GM19467 (cell line): Measurements from ENCODE around the gene KCNE1.
"Not testable (repeated sequence)": the region's sequence is repeated elsewhere in the genome, so short reads cannot be mapped to it uniquely, and the experiment has no call there.

Experiments used
- ATAC-seq: cut with Tn5 transposase; IDR thresholded peaks from one replicate; pipeline ENCODE4 v1.9.1; 2021; ENCODE audit warnings: mild to moderate bottlenecking, moderate library complexity; ENCODE audit not compliant: unreplicated experiment

The KCNE1 gene

DNA sequence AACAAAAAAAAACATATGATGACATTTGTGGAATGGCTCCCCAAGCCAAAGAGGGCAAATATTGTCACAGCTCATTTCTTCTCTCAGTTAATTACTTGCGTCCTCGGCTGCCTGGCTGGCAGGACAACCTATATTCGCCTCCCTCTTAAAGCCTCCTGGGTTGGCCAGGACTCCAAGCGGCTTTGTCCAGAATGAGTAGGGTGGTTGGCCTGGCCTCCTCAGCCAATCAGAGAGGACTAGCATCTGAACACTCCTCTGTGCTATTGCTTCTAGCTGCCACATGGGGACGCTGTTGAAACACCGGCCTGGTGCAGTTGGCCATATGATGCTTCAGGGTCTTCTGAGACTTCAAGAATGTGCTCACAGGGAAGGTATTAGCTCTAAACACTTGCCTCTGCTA lies 83.6 kb downstream of the KCNE1 start:
- not testable (repeated sequence) for ATAC-seq

DNA sequence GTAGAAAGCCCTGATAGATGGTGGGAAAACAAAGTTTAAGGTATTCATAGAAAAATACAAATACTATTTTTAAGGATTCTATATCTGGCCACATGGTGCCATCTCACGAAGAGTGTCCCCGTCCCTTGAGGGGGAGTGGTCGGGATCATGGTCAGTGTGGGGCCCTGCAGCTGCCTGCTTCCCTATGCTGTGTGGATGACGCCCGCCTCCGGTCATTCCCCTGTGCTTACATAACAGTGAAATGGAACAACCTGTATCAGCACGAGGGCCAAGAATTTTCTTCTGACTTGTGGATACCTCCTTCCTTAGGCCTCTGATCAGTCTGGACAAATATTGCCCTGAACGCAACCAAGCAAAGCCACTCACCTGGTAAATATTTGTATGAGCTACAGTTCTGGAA lies 84.7 kb downstream of the KCNE1 start:
- not testable (repeated sequence) for ATAC-seq

DNA sequence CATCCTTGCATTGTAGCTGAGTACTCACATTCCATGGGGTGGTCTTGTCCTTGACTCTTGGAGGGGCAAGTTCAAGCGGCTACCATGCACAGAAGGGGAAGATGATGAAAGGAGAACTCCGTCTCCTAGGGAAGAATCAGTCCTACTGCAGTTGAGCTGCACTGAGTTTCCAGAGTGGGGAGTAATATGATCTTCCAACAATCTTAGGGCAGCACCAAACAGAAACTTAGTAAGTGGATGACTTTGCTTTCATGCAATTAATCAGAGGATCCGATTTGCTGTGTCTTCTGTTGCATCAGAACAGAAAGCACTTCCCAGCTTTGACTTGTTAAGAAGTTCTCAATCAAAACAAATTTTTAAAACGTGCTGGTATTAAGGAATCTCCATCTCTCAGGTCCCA lies 88.2 kb downstream of the KCNE1 start, which contains the start of gene SMIM34:
TSS of gene SMIM34 (minus strand) at position 147 of the 400 bp plus-strand sequence. CDS start at position 35, 112 bp downstream.
- not testable (repeated sequence) for ATAC-seq

DNA sequence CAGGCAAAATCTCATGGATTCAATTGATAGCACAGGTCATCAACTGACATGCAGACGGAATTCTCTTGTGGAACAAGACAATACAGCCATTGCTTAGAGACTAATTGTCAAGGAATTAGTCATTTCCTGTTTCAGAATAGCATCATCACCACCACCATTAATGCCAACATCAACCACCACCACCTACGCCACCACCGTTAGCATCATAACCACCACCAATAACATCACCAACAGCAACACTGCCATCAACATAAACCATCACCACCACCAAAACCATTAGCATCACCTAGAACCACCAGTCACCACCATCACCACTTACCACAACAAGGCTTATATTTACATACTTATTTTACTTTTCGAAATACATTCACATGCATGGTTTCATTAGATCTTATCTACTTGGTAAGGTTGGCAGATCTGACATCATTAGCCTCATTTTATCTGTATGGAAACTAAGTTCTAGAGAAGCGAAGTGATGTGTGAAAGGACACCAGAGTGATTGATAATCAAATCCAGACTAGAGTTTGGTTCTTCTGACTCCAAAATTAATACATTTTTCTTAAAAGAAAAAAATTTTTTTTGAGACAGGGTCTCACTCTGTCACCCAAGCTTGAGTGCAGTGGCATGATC lies 94.4 kb downstream of the KCNE1 start:
- not testable (repeated sequence) for ATAC-seq

DNA sequence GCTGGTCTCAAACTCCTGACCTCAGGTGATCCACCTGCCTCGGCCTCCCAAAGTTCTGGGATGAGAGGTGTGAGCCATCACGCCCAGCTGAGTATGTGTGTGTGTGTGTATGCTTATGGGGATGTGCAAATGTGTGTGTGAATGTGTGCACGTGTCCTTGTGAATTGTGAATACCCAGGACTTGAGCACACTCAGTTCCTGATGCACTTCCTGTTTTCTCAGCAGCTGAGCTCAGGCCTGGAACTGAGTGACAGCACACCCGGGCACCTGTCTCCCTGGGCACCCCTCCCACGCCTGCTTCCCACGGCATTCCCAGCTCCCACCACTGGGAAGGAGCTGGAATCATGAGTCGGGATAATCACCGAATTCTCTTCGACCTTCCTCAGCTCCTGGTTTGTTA lies 104.7 kb downstream of the KCNE1 start:
- not testable (repeated sequence) for ATAC-seq

DNA sequence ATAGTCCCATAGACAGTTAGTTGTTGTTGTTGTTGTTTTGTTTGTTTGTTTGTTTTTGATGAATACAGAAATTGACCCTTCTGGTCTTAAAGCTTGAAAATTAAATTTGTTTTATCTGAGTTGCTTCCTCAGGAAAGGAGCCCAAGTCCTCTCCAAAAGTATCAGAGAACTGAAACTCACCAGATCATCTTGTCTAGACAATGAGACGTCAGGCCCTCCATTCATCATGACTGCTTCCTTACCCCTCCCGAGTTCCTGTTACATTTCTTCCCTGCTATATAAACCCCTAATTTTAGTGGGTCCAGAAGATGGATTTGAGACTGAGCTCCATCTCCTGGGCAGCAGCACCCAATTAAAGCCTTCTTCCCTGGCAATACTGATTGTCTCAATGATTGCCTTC lies 105.3 kb downstream of the KCNE1 start:
- ATAC-seq: not testable (repeated sequence)

DNA sequence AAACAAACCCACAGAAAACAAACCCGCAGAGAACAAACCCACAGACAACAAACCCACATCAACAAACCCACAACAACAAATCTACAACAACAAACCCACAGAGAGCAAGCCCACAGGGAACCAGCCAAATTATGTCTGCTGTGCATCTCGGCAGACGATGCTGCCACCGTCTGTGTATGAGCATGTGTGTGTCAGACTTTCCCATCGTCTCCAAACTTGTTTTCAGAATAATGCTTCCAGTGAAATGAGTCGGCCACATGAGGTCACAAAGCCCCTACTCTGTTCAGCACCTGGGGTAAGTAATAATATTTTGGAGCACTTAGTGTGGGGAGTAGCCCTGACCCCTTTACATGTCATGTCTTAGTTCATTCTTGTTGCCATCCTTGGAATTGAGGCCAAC lies 105.9 kb downstream of the KCNE1 start:
- not testable (repeated sequence) for ATAC-seq

DNA sequence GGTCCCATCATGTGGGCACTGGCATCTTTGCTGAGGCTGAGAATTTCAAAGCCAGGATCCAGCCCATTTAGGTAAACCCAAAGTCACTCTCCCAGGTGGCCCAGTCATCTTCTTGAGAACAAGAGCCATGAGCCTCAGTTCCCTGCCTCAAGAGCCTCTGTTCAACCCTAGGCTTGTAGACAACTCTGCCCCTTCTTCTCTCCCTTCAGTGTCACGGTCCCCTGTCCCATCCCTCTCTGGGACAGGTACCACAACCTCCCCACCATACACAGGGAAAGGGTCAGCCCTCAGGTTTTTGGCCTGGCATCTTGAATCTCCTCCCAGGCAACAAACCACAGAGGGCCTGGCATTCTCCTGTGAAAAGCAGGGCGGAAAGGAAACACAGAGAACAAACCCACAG lies 106.3 kb downstream of the KCNE1 start:
- ATAC-seq: not testable (repeated sequence)

DNA sequence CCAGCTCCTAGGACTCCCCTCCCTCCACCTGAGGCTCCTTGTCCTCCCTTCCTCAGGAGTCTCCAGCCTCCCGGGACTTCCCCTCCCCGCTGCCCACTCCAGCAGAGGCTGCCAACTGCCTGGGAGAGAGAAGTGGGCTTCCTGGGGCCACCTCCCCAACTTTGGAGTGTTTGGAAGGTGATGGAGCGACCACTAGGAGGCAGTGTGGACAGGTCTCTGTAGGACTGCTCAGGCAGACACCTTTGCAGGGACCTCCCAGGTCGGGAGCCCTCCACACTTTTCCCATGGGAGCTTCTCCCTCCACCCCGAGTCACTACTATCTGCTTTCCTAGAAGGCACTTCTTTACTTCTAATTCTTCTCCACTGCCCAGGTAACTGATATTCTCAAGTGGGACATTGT lies 107.3 kb downstream of the KCNE1 start:
- ATAC-seq: not testable (repeated sequence)

DNA sequence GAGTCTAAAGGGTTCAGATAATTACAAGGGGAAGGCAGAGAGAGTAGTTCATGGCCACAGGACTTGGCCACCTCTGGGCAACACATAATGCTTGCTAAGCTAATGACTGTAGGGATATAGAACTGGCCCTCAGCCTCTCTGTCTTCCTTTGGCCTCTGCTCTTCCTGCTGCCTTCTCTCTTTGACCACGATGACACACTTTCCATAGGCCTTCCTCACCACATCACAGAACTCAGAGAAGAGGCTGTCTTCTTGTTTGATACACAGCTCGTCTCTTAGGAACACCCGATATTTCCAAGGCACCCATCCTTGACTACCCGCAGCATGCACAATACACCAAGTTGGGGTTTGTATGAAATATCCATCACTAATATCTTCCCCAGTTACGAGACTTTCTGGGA lies 111.5 kb downstream of the KCNE1 start:
- not testable (repeated sequence) for ATAC-seq
